ENCODE measurements around the gene NSF. TPM values are rescaled to one million over a fixed set of nuclear protein-coding genes. Genes with fewer than 3 reads are reported as not detected.
"Not testable (repeated sequence)": the region's sequence is repeated elsewhere in the genome, so short reads cannot be mapped to it uniquely, and the experiment has no call there.

NSF gene
- total RNA-seq, 1 donor: 18.7 TPM

DNA sequence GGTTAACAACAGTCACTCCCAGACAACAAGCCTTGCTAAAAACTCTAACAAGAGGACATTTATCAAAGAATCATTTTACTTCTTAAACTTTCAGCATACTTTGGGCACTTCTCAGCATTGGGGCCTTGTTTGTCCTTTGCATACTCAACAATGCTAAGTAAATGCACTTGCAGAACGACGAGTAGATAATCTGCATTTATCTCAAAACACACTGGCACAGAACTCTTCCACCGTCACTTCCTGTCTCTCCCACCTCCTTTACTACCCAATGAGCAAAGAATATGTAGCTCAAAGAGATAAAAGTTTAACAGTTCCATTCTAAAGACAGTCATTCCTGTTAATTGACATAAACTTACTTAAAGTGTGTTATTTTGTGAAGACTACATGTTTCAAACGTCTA, 69.2 kb downstream of the NSF start:
- H3K27me3 ChIP-seq (ENCODE audit: insufficient read depth, low read length); H3K4me1 ChIP-seq (ENCODE audit: insufficient read depth, low read length); H3K4me3 ChIP-seq (ENCODE audit: low read length); H3K9me3 ChIP-seq (ENCODE audit: low read depth, low read length): not testable (repeated sequence)

DNA sequence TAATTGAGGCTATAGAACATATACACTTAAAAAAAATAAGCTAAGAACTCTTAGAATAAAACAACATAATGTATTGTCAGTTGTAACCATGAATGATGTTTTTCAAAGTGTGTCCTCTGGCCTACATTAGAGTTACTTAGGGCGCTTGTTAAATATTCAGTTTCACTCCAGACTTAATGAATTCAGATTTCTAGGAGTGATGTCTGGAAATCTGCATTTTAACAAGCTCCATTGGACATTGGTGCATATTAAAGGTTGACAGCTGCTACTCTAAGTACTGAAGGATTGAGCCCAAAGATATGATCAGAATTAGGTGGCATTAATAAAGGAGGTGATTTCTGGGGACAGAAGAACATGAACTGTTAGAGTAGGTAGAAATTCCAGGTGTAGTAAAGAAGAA, 72.7 kb downstream of the NSF start:
- not testable (repeated sequence) for H3K27me3 ChIP-seq (ENCODE audit: insufficient read depth, low read length); H3K4me3 ChIP-seq (ENCODE audit: low read length); H3K9me3 ChIP-seq (ENCODE audit: low read depth, low read length); H3K4me1 ChIP-seq (ENCODE audit: insufficient read depth, low read length)

DNA sequence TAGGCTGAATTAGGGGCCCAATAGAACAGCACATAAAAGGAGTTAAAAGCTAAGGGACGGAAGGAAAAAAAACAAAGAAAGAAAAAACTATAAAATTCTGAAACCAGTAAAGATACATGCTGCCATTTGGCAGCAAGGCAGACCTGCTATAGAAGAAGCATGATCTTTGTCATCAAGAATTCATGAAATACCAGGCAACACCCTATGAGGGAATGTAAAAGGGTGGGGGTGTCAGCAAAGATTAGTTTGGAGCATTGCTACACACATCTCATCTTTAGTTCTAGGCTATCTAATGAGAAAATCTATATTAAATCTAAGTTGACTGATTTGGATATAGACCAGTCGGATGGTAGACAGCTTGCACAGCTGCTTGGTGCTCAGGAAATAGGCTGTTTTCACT, 73.1 kb downstream of the NSF start:
- not testable (repeated sequence) for H3K27me3 ChIP-seq (ENCODE audit: insufficient read depth, low read length); H3K4me3 ChIP-seq (ENCODE audit: low read length); H3K9me3 ChIP-seq (ENCODE audit: low read depth, low read length); H3K4me1 ChIP-seq (ENCODE audit: insufficient read depth, low read length)

DNA sequence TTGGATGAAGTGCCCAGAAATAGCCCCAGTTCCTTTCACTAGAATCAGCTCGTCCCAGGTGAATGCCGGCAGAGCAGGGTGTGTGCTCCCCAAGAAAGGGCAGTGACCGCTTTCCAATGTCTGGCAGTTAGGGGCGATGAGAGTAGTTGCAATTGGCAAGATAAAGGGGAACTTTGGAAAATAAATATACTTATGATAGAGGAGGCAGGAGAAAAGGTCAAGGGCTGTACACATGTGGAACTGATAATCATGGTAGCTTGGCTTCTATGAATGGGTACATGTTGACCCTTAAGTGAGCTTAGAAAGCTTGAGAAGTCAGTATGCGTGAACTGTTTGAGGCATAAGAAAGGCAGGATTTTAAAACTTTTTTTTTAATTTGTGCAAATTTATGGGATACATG, 75.5 kb downstream of the NSF start:
- H3K27me3 ChIP-seq (ENCODE audit: insufficient read depth, low read length); H3K9me3 ChIP-seq (ENCODE audit: low read depth, low read length); H3K4me3 ChIP-seq (ENCODE audit: low read length); H3K4me1 ChIP-seq (ENCODE audit: insufficient read depth, low read length): not testable (repeated sequence)

DNA sequence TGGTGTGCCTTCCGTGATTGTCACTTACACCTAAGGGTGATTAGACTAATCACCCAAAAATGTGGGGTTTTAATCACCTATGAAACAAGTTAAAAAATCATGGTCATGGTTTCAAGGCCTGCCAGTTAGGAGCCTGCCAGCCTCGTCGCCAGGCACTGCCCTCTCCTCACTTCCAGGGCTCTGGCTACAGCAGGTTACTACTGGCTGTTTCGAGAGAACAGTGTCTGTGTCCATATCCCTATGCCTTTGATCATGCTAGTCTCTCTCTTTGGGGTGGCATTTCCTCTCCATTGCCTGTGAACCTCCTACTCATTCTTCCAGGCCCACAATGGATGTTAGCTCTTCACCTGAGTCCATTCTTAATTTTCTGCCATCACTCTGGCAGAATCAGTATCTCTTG, 80.3 kb downstream of the NSF start:
- not testable (repeated sequence) for H3K9me3 ChIP-seq (ENCODE audit: low read depth, low read length); H3K4me1 ChIP-seq (ENCODE audit: insufficient read depth, low read length); H3K27me3 ChIP-seq (ENCODE audit: insufficient read depth, low read length); H3K4me3 ChIP-seq (ENCODE audit: low read length)

DNA sequence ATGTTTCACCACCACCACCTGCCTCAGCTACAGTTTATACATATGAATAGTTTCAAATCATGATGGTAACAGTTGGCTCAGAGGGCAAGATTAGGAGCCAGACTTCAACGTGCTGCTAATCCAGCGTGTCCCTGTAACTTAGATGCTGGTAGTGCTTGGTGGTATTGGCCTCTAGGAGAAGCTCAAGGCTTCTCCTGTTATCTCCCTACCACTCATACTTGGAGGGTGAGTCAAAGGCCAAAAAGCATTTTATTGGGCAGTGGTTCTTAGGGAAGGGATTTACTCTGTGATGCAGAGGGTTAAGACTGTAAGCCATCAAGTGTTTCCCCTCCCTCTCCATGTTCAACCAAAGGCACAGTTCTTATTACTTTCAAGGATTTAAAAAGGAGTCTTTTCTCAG, 82.3 kb downstream of the NSF start:
- H3K4me3 ChIP-seq (ENCODE audit: low read length); H3K27me3 ChIP-seq (ENCODE audit: insufficient read depth, low read length); H3K9me3 ChIP-seq (ENCODE audit: low read depth, low read length); H3K4me1 ChIP-seq (ENCODE audit: insufficient read depth, low read length): not testable (repeated sequence)

DNA sequence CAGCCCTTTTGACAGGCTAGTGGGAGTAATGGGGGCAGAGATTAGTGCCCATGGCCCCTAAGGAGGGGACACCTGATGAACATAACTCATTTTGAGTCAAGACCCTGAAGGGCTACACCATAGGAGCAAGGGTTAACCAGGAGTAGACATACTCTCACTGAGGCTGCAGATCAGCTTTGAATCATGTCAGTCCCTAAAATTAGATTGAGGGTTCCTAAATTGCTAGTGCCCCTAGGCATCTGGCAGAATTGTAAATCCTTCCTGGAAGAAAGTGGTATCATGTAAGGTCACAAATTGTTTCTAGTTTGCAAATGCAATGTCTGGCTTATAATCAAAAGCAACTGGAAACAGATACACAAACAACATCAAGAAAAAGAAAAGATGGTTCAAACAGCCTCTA, 87.3 kb downstream of the NSF start:
- not testable (repeated sequence) for H3K4me3 ChIP-seq (ENCODE audit: low read length); H3K4me1 ChIP-seq (ENCODE audit: insufficient read depth, low read length); H3K9me3 ChIP-seq (ENCODE audit: low read depth, low read length); H3K27me3 ChIP-seq (ENCODE audit: insufficient read depth, low read length)

DNA sequence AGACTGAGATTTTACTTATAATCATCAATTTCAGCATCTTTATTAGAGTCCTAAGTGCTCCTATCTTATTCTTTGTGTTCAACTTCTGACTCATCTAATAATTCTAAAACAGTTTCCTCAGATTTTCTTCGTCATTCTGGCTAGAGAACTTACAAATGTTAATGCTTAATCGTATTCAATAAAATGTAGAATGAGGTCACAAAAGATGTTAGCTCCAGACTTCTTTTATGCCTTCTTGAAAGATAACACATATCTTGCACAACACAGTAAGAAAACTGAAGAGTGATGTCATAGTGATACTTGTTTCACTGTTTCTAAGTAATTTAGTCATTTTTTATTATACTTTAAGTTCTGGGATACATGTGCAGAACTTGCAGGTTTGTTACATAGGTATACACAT, 93.2 kb downstream of the NSF start:
- not testable (repeated sequence) for H3K4me3 ChIP-seq (ENCODE audit: low read length); H3K9me3 ChIP-seq (ENCODE audit: low read depth, low read length); H3K4me1 ChIP-seq (ENCODE audit: insufficient read depth, low read length); H3K27me3 ChIP-seq (ENCODE audit: insufficient read depth, low read length)

DNA sequence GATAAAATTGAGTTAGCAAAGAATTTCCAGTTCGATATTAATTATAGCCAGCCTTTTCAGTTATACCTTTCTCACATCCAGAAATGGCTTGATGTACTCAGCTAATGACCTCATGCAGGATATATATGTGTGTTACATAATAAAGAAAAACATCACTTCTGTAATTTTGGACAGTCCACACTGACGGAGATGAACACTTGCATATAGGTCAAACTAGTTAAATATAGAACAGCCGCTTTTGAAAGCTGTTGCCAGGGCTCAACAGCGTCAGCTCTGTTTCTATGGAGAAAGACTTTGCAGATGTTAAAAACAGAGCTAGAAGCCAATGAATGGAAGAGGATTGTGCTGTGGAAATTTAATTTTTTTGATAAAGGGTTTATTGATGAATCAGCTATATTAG, 94.8 kb downstream of the NSF start:
- H3K4me1 ChIP-seq (ENCODE audit: insufficient read depth, low read length); H3K4me3 ChIP-seq (ENCODE audit: low read length); H3K27me3 ChIP-seq (ENCODE audit: insufficient read depth, low read length); H3K9me3 ChIP-seq (ENCODE audit: low read depth, low read length): not testable (repeated sequence)

DNA sequence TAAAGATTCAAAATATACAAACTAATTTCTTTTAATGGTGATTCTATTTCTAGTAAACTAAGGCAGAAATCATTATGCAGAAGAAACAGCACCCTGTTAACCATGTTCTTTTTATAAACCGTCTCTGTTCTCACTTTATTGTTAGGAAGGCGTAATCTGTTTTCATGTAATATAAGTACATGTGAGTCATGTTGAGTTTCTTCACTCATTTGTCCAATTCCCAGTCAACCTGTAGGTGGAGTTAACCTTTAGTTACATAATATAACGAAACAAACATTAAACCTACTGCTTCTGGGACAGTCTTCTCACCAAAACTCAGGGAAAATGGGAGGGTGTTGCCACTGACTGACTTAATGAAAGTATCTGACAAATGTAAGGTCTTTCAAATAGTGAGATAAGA, 101.7 kb downstream of the NSF start:
- not testable (repeated sequence) for H3K9me3 ChIP-seq (ENCODE audit: low read depth, low read length); H3K4me1 ChIP-seq (ENCODE audit: insufficient read depth, low read length); H3K4me3 ChIP-seq (ENCODE audit: low read length); H3K27me3 ChIP-seq (ENCODE audit: insufficient read depth, low read length)

DNA sequence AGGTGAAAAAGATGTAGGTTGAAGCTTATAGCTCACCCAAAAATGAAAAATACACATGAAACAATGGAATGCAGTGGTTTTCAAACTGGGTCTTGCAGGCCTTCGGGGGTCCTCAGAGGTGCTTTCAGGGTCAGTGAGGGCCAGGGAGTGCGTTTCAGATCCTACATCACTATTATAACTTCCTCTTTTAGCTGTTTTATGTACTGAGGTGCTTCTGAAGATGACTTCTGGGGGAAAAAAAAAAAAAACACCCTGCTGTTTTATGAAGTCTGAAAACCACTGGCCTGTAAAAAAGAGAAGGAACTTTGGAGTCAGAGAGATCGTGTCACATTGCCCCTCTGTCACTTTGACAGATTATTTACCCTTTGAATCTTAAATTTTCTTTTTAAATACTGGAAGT, 102.8 kb downstream of the NSF start:
- H3K4me3 ChIP-seq (ENCODE audit: low read length); H3K9me3 ChIP-seq (ENCODE audit: low read depth, low read length); H3K4me1 ChIP-seq (ENCODE audit: insufficient read depth, low read length); H3K27me3 ChIP-seq (ENCODE audit: insufficient read depth, low read length): not testable (repeated sequence)

DNA sequence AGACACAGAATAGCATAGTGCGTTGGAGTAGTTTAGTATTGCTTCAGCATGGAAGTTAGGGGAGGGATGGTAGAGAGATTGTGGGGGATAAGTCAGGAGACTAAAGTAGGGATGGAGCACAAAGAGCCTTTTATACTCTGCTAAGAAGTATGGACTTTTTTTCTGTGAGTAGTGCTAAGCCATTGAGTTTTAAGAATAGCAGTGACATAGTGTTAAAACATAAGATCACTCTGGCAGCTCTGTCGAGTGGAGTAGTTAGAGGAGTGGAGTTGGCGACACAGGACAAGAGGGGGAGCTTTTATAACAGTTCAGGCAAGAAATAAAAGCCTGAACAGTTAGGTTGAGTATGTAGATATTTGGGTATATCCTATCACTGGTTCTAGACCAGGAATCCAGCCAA, 106.1 kb downstream of the NSF start:
- not testable (repeated sequence) for H3K4me3 ChIP-seq (ENCODE audit: low read length); H3K9me3 ChIP-seq (ENCODE audit: low read depth, low read length); H3K4me1 ChIP-seq (ENCODE audit: insufficient read depth, low read length); H3K27me3 ChIP-seq (ENCODE audit: insufficient read depth, low read length)

DNA sequence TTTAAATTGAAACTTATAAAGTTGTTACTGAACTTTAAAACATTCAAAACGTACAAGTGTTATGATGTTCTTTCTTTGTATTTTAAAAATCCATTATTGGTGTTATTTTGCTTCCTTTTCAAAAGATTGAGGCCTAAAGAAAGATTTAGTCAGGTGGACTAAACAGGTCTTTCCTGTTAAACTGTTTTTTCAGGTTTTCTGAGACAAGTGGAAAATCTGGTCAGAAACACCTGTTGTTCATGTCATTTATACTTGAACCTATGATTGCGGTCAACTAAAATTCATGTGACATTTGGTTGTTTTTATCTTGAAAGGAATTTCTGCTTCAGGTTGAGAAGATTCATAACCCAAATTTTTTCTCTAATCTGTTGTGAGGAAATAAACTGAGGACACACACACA, 108.5 kb downstream of the NSF start:
- not testable (repeated sequence) for H3K9me3 ChIP-seq (ENCODE audit: low read depth, low read length); H3K4me3 ChIP-seq (ENCODE audit: low read length); H3K4me1 ChIP-seq (ENCODE audit: insufficient read depth, low read length); H3K27me3 ChIP-seq (ENCODE audit: insufficient read depth, low read length)

DNA sequence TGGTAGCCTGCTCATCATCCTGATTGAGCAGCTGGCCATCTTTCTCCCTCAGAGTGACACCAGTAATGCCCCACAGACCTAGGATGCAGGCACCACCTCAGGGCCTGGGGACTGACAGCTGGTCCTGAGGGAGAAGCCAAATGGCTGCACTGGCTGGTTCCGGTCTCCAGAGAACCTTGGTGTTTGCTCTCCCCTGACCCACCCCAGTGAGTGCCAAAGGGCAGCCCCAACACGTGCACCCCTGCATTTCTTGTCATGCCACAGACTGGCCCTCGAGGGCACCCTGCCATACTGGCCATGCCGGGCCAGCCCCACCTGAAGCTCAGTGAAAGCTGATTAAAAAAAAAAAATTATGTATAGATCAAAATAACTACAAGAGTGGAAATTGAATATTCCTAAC, 127.5 kb downstream of the NSF start:
- peaks cover 5% of the 10 kb centered on the region for H3K4me1 ChIP-seq (ENCODE audit: insufficient read depth, low read length)
- H3K9me3 ChIP-seq (ENCODE audit: low read depth, low read length): no peaks in the 10 kb centered on the region
- H3K4me3 ChIP-seq (ENCODE audit: low read length): no peak overlapping the region
- H3K27me3 ChIP-seq (ENCODE audit: insufficient read depth, low read length): no peaks in the 10 kb centered on the region

DNA sequence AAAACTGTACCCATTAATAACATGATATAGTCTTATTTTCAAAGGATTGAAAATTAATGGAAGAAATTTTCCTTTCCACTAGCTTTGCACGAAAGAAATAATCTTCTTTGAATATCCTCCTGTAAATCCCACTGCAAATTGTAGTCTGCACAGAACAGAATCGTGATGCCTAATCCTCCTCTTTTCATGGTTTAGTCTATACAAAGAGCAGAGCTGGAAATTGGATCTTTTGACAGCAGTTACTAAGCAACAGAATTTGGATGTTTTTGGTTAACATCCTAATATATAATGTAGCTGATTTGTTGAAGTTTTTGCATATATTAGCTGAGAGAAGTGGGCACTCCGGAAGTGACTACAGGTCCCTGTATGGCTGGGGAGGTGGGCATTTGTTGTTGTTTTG, 129.4 kb downstream of the NSF start:
- no peaks in the 10 kb centered on the region for H3K9me3 ChIP-seq (ENCODE audit: low read depth, low read length)
- no peaks in the 10 kb centered on the region for H3K27me3 ChIP-seq (ENCODE audit: insufficient read depth, low read length)
- no peak overlapping the region for H3K4me3 ChIP-seq (ENCODE audit: low read length)
- peaks cover 5% of the 10 kb centered on the region for H3K4me1 ChIP-seq (ENCODE audit: insufficient read depth, low read length)

DNA sequence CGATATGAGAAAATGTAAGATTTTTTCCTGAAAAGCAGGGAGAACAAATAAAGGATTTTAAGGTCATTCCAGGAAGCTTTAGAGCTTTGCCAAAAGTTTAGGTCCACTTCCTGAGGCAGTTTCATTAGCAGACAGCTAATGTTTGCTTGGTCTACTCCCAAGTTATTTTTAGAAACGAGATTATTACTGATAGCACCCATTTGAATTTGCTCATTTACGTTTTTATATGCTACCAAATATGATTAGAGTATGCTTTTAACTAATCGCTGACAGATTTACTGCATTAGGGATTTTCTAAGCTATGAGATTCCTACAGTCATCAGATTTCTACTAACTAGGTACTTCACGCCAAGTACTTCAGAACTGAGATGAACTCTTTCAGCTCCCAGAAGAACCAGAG, 129.9 kb downstream of the NSF start:
- no peak overlapping the region for H3K4me3 ChIP-seq (ENCODE audit: low read length)
- H3K9me3 ChIP-seq (ENCODE audit: low read depth, low read length): no peaks in the 10 kb centered on the region
- no peaks in the 10 kb centered on the region for H3K27me3 ChIP-seq (ENCODE audit: insufficient read depth, low read length)
- H3K4me1 ChIP-seq (ENCODE audit: insufficient read depth, low read length): peaks cover 5% of the 10 kb centered on the region

DNA sequence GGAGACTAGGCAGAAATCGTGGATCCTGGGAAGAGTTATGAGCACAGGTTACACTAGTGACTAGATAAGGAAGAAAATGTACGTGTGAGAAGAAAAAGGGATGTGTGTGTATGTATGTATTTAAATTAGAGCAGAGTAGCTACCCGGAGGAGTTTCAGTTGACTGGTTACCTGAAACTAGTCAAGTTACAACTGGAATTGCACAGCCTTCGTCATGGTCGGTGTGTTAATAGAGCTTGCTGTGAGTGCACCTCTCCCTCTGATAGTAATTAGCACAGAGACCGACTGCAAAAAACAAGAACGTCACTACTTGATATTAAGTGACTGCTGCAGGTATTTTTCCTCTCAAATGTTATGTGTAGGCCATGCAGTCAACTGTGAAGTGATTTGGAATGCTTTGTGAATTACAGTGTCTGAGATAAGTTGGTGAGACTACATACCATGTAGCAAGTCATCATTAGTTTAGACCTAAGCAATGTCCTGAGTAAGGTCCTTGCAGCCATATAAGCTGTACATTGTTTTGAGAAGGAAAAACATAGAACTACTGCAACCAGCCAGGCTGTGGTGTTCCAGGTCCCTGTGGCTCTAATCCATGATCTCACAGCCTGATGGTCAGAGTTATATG, 132.3 kb downstream of the NSF start:
- H3K4me1 ChIP-seq (ENCODE audit: insufficient read depth, low read length): peaks cover 5% of the 10 kb centered on the region
- no peaks in the 10 kb centered on the region for H3K27me3 ChIP-seq (ENCODE audit: insufficient read depth, low read length)
- H3K9me3 ChIP-seq (ENCODE audit: low read depth, low read length): no peaks in the 10 kb centered on the region
- no peak overlapping the region for H3K4me3 ChIP-seq (ENCODE audit: low read length)
